HG03108 (cell line): ENCODE data around the gene SYNE1.
"Not testable (repeated sequence)": the region's sequence is repeated elsewhere in the genome, so short reads cannot be mapped to it uniquely, and the experiment has no call there.

Source experiments
- ATAC-seq: cut with Tn5 transposase; IDR thresholded peaks from one replicate; pipeline ENCODE4 v1.9.1; 2021; ENCODE audit warnings: moderate library complexity; ENCODE audit not compliant: unreplicated experiment

SYNE1 gene

GRCh38 chr6:152637296-152638047 is at the start of gene SYNE1:
TSS of gene SYNE1 (minus strand) at chr6:152637362. CDS start at chr6:152628331, 9,031 bp downstream.
- no peak for ATAC-seq

- ATAC-seq = no peak
Measured at GRCh38 chr6:152685819-152686218, 48.7 kb upstream of the SYNE1 start.

- ATAC-seq = not testable (repeated sequence)
Measured at GRCh38 chr6:152682935-152683334, 45.8 kb upstream of the SYNE1 start.

GRCh38 chr6:152682141-152682540 is 45.0 kb upstream of the SYNE1 start:
- ATAC-seq = no peak

GRCh38 chr6:152680879-152681517 is 43.8 kb upstream of the SYNE1 start:
- no peak for ATAC-seq

- no peak for ATAC-seq
Measured at GRCh38 chr6:152680151-152680550, 43.0 kb upstream of the SYNE1 start.

GRCh38 chr6:152673236-152673635 is 36.1 kb upstream of the SYNE1 start:
- no peak for ATAC-seq

GRCh38 chr6:152671171-152671570 is 34.0 kb upstream of the SYNE1 start:
- no peak for ATAC-seq

GRCh38 chr6:152669895-152670294 is 32.7 kb upstream of the SYNE1 start:
- no peak for ATAC-seq

- ATAC-seq = no peak
Measured at GRCh38 chr6:152661776-152662175, 24.6 kb upstream of the SYNE1 start.

GRCh38 chr6:152651986-152652385 is 14.8 kb upstream of the SYNE1 start:
- no peak for ATAC-seq

GRCh38 chr6:152648105-152648504 is 10.9 kb upstream of the SYNE1 start:
- no peak for ATAC-seq

GRCh38 chr6:152646732-152647131 is 9.6 kb upstream of the SYNE1 start:
- ATAC-seq = not testable (repeated sequence)

GRCh38 chr6:152642578-152643375 is 5.6 kb upstream of the SYNE1 start:
- ATAC-seq = no peak

- ATAC-seq = no peak
Measured at GRCh38 chr6:152636609-152637295, 410 bp downstream of the SYNE1 start.

GRCh38 chr6:152636021-152636608 is 1.0 kb downstream of the SYNE1 start:
- ATAC-seq = no peak

GRCh38 chr6:152634773-152635172 is 2.4 kb downstream of the SYNE1 start:
- no peak for ATAC-seq

GRCh38 chr6:152632121-152632782 is 4.9 kb downstream of the SYNE1 start:
- ATAC-seq = no peak

- ATAC-seq = no peak
Measured at GRCh38 chr6:152631376-152631775, 5.8 kb downstream of the SYNE1 start.

GRCh38 chr6:152630832-152631231 is 6.3 kb downstream of the SYNE1 start:
- no peak for ATAC-seq
